Measurements from ENCODE around the gene NUDT22. TPM values are rescaled to one million over a fixed set of nuclear protein-coding genes. Genes with fewer than 3 reads are reported as not detected.
A peak's percentile ranks its signal among the peaks of the same experiment; 100 is the strongest.

The NUDT22 gene
- total RNA-seq, 2 donors from 2014 or later: 77.4 to 98.4 TPM

DNA sequence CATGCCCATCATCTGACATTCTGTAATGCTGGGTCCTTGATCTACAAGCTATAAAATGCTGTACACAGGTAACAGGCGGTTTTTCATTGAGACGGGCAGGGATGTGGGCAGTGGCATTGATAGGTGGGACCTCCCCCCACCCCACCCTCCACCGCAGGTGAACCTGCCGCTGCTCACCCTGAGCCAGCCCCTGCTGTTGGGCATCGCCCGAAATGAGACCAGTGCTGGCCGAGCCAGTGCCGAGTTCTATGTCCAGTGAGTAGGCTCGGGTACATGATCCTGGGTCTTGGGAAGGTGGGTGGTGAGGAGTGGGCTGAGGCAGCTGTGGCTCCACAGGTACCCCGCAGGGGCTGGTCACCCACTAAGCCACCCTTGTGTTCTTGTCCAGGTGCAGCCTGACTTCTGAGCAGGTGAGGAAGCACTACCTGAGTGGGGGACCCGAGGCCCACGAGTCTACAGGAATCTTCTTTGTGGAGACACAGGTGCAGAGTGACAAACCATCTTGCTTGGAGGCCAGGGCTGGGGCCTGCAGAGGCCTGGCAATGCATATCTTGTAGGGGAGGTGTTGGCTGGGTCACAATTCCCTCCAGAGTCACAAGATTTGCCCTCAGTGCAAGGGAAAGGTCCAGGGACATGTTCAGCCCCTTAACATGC is 3.1 kb downstream of the NUDT22 start:
- Mint-ChIP-seq H3K9me3 (no peaks in the 10 kb centered on the region), H3K36me3 (ENCODE audit: low read depth) (peaks cover 38% of the 10 kb centered on the region), H3K4me3 (peak overlapping the region; percentile 91), H3K4me1 (peaks cover 5% of the 10 kb centered on the region), H3K27ac (peak overlapping the region; percentile 46), H3K27me3 (no peaks in the 10 kb centered on the region)
- no peak for ATAC-seq (replicated peaks)

DNA sequence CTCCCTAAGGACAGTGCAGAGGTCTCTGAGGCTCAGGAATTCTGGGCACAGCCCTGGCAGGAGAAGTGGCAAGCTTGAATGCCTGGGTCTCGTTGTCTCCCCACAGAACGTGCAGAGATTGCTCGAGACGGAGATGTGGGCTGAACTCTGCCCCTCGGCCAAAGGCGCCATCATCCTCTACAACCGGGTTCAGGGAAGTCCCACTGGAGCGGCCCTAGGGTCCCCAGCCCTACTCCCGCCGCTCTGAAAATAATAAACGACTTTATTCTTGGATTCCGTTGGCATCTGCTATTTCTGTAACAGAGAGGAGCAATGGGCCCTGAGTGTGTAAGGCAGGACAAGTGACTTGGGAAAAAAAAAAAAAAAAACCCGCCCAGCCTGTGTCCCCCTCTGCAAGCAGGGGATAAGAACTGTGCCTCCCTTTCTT is 3.7 kb downstream of the NUDT22 start:
- ATAC-seq (replicated peaks): no peak
- H3K36me3 Mint-ChIP-seq (ENCODE audit: low read depth): peaks cover 38% of the 10 kb centered on the region
- H3K27ac Mint-ChIP-seq: peak overlapping the region; percentile 46
- peak overlapping the region; percentile 91 for H3K4me3 Mint-ChIP-seq
- H3K4me1 Mint-ChIP-seq: peaks cover 5% of the 10 kb centered on the region
- H3K27me3 Mint-ChIP-seq: no peaks in the 10 kb centered on the region
- no peaks in the 10 kb centered on the region for H3K9me3 Mint-ChIP-seq

DNA sequence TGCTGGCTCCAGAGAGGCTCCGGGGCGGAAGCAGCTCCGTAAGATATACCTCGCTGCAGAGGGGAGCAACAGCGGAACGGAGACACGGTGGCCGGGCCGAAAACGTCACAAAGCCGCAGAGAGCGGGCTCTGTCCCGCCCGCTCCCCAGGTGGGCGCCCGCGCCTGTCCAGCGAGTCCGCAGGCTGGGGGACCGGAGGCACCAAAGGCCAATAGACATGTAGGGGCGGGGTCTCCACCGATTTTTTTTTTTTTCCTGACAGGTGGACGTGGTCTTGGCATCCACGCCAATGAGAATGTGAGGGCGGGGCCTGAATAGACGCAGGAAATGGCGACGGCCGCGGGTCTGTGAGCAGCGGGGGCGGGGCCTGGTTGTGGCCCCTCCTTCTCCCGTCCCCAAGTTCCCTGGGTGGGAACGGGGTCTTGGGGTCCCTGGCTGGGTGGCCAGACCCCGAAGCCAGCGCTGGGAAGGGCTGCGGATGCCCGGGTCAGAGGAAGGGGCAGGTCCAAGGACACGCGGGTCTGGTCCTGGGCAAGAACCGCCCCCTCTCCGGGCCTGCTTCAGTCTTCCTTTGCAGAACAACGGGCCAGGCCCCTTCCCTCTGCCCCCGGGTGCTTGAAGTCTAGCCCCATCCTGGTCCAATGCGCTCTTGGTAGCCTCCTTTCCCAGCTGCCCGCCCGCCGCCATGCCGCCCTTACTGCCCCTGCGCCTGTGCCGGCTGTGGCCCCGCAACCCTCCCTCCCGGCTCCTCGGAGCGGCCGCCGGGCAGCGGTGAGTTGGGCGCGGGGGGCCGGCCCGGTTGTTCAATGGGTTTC is 4.3 kb downstream of the NUDT22 start, which contains the start of gene DNAJC4:
TSS of gene DNAJC4 (plus strand) at position 378 of the 814 bp plus-strand sequence. CDS start at position 685, 307 bp downstream.
- Mint-ChIP-seq H3K4me1 (peaks cover 8% of the 10 kb centered on the region), H3K27ac (peak within 1 kb of the TSS; percentile 46)

DNA sequence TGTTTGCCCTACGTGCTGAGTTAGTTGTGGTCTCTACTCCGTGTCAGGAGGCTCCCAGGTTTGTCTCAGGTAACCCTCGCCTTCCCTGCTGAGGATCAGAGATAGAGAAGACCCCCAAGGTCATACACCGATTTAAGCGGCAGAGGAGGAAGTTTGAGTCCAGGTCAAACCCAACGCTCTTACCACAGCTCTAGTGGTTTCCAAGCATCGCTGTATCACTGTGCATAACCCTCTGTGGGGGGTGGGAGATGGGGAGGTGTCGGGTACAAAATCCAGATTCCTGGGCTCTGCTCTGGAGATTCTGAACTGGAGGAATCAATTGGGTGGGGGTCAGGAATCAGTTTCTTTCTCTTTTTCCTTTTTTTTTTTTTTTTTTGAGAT is 4.9 kb downstream of the NUDT22 start:
- Mint-ChIP-seq H3K9me3 (no peaks in the 10 kb centered on the region), H3K4me1 (peaks cover 10% of the 10 kb centered on the region), H3K27ac (no peak overlapping the region), H3K36me3 (ENCODE audit: low read depth) (peaks cover 47% of the 10 kb centered on the region), H3K27me3 (no peaks in the 10 kb centered on the region), H3K4me3 (peak overlapping the region; percentile 91)
- no peak for ATAC-seq (replicated peaks)

More for the DNA sequence above, 4.3 kb downstream of the NUDT22 start, which contains the start of gene DNAJC4:
- peak; percentile 54 for ATAC-seq (replicated peaks)
- Mint-ChIP-seq H3K4me3 (peak within 1 kb of the TSS; percentile 91), H3K36me3 (ENCODE audit: low read depth) (peaks cover 43% of the 10 kb centered on the region), H3K9me3 (no peaks in the 10 kb centered on the region), H3K27me3 (no peaks in the 10 kb centered on the region)

DNA sequence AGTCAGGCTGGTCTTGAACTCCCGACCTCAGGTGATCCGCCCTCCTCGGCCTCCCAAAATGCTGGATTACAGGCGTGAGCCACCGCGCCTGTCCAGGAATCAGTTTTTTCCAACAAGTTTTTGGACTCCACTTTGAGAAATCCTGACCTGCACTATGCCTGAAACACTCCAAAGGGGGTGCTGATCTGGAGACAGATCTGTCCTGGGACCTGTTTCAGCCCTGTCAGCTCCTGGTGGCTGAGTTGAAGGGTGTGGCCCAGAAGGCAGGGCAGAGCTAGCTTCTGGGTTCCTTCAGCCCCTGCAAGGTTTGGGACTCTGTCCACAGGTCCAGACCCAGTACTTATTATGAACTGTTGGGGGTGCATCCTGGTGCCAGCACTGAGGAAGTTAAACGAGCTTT is 5.5 kb downstream of the NUDT22 start:
- Mint-ChIP-seq H3K4me1 (peaks cover 10% of the 10 kb centered on the region), H3K27ac (peak overlapping the region; percentile 63), H3K36me3 (ENCODE audit: low read depth) (peaks cover 44% of the 10 kb centered on the region), H3K27me3 (no peaks in the 10 kb centered on the region), H3K9me3 (no peaks in the 10 kb centered on the region), H3K4me3 (peak overlapping the region; percentile 91)
- no peak for ATAC-seq (replicated peaks)

DNA sequence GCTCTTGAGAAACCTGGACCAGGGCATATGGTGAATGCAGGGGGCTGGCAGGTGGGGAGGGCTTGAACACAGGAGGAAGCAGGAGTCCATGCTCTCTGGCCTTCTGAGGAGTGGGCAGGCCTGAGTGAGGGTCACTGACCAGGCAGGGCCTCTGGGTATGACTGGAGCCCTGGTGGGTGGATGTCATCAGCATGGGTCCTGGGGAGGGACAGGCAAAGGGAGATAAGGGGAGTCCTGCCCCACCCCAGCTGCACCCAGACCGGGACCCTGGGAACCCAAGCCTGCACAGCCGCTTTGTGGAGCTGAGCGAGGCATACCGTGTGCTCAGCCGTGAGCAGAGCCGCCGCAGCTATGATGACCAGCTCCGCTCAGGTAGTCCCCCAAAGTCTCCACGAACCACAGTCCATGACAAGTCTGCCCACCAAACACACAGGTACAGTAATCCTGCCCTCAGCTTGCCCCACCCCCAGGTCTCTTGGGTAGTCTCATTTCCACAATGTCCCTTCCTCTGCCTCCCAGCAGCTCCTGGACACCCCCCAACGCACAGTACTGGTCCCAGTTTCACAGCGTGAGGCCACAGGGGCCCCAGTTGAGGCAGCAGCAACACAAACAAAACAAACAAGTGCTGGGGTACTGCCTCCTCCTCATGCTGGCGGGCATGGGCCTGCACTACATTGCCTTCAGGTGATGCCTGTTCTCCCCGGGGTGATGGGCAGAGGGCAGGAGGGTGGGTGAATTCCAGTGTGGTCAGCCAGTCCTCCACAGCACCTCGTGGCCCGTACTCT is 6.3 kb downstream of the NUDT22 start:
- Mint-ChIP-seq H3K4me3 (peak overlapping the region; percentile 91), H3K27ac (peak overlapping the region; percentile 63), H3K27me3 (no peaks in the 10 kb centered on the region), H3K4me1 (peaks cover 14% of the 10 kb centered on the region), H3K9me3 (no peaks in the 10 kb centered on the region), H3K36me3 (ENCODE audit: low read depth) (peaks cover 46% of the 10 kb centered on the region)
- ATAC-seq (replicated peaks): no peak

DNA sequence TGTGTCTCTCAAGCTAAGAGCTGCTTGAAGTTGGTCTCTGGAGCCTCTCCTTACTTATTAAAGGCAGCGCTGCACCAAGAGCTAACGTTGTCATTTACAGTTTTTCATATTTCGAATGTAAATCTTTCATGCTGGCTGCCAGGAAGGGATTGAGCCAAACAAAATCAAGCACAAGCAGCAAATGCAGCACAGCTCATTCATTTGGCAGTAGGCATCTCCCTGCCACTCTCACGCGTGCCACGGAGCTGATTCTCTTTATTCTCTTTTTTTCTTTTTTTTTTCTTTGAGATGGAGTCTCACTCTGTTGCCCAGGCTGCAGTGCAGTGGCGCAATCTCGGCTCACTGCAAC is 6.9 kb downstream of the NUDT22 start:
- no peak for ATAC-seq (replicated peaks)
- H3K4me3 Mint-ChIP-seq: peak overlapping the region; percentile 91
- H3K4me1 Mint-ChIP-seq: peaks cover 18% of the 10 kb centered on the region
- no peak overlapping the region for H3K27ac Mint-ChIP-seq
- H3K27me3 Mint-ChIP-seq: no peaks in the 10 kb centered on the region
- H3K36me3 Mint-ChIP-seq (ENCODE audit: low read depth): peaks cover 46% of the 10 kb centered on the region
- H3K9me3 Mint-ChIP-seq: no peaks in the 10 kb centered on the region

DNA sequence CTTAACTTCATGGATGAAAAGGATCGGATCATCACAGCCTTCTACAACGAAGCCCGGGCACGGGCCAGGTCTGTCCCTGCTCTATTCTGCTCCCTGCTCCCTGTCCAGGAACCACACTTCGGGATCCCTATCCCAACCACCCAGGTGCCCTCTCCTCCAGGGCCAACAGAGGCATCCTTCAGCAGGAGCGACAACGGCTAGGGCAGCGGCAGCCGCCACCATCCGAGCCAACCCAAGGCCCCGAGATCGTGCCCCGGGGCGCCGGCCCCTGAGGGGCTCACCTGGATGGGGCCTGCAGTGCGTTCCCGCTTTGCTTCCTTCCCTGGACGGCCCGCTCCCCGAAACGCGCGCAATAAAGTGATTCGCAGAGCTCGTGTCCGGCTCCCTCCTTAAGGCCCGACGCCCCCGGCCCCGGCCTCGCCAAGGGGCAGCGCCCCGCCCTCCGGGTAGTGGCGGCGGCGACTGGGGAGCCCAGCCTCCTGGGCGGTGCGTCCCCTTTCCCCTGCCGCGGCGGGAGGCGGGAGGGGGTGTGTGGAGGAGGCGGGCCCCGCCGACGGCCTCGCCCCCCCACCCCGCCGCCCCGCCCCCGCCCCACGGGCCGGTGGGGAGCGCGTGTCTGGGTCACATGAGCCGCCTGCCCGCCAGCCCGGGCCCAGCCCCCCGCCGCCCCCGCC is 8.0 kb downstream of the NUDT22 start, which contains the start of gene VEGFB:
TSS of gene VEGFB (plus strand) at position 672 of the 674 bp plus-strand sequence. CDS start 250 bp downstream, outside the sequence.
- peak; percentile 55 for ATAC-seq (replicated peaks)
- peak within 1 kb of the TSS; percentile 87 for H3K27ac Mint-ChIP-seq
- peaks cover 18% of the 10 kb centered on the region for H3K4me1 Mint-ChIP-seq
- peak within 1 kb of the TSS; percentile 91 for H3K4me3 Mint-ChIP-seq
- no peaks in the 10 kb centered on the region for H3K9me3 Mint-ChIP-seq
- no peaks in the 10 kb centered on the region for H3K27me3 Mint-ChIP-seq
- H3K36me3 Mint-ChIP-seq (ENCODE audit: low read depth): peaks cover 41% of the 10 kb centered on the region

DNA sequence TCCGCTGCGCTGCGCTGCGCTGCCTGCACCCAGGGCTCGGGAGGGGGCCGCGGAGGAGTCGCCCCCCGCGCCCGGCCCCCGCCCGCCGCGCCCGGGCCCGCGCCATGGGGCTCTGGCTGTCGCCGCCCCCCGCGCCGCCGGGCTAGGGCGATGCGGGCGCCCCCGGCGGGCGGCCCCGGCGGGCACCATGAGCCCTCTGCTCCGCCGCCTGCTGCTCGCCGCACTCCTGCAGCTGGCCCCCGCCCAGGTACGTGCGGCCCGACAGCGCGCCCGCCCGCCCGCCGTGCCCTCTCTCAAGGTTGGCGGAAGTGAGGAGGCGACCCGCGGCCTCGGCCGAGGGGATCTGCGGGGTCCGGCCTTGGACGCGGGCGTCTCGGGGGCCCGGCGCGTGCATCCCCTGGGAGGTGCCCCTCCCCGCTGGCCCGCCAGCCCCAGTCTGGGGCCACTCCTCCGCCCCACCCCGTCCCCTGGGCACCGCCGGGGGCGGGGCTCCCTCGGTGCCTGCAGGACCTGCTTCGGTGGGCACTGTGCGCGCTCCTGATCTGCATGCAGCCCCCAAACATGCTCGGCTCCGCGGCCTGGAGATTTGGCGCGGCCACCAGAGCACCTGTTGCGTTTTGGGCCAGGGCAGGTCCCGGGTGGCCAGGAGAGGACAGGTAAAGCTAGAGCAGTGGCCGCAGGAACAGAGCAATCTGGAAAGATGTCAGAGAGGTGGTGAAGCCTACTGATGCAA is 8.7 kb downstream of the NUDT22 start:
- peak; percentile 51 for ATAC-seq (replicated peaks)
- H3K36me3 Mint-ChIP-seq (ENCODE audit: low read depth): peaks cover 36% of the 10 kb centered on the region
- H3K9me3 Mint-ChIP-seq: no peaks in the 10 kb centered on the region
- H3K4me1 Mint-ChIP-seq: peaks cover 18% of the 10 kb centered on the region
- H3K27ac Mint-ChIP-seq: peak overlapping the region; percentile 87
- H3K27me3 Mint-ChIP-seq: no peaks in the 10 kb centered on the region
- peak overlapping the region; percentile 87 for H3K4me3 Mint-ChIP-seq

DNA sequence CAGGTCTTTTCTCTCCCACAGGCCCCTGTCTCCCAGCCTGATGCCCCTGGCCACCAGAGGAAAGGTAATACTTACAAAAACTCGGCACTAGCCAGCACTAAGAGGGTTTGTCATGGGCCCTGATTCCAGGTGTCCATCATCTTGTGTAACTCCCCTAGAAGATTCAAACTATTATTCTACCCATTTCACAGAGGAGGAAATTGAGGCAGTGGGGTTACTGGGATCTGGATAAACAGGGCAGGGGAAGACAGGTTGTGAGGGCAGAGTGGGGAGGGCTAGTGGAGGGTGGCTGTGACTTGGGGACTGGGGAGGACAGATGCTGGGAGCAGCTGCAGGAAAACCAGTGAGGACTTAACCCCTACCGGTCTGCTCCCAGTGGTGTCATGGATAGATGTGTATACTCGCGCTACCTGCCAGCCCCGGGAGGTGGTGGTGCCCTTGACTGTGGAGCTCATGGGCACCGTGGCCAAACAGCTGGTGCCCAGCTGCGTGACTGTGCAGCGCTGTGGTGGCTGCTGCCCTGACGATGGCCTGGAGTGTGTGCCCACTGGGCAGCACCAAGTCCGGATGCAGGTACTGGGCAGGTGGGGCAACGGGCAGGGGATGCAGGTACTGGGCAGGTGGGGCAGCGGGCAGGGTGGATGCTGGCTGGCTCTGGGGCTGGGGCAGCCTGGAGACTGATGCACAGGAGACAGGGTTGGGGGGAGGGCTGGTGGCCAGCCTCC is 9.5 kb downstream of the NUDT22 start:
- H3K36me3 Mint-ChIP-seq (ENCODE audit: low read depth): peaks cover 40% of the 10 kb centered on the region
- no peaks in the 10 kb centered on the region for H3K27me3 Mint-ChIP-seq
- peak overlapping the region; percentile 87 for H3K4me3 Mint-ChIP-seq
- no peaks in the 10 kb centered on the region for H3K9me3 Mint-ChIP-seq
- H3K27ac Mint-ChIP-seq: peak overlapping the region; percentile 87
- peaks cover 23% of the 10 kb centered on the region for H3K4me1 Mint-ChIP-seq
- ATAC-seq (replicated peaks): no peak

DNA sequence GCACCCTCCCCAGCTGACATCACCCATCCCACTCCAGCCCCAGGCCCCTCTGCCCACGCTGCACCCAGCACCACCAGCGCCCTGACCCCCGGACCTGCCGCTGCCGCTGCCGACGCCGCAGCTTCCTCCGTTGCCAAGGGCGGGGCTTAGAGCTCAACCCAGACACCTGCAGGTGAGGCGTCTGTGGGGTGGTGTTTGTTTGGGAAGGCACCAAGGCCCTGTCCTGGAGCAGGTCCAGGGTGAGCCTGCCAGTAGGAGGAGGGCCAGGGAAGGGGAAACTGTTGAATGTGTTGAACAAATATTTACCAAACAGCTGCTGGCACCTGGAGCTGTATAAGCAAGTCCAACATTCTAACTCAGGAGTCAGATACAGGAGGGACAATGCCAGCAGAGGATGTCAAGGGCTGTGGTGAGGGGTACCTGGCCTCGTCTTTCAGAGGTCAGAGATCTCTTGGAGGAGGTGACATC is 11.4 kb downstream of the NUDT22 start:
- Mint-ChIP-seq H3K36me3 (ENCODE audit: low read depth) (peaks cover 58% of the 10 kb centered on the region), H3K9me3 (no peaks in the 10 kb centered on the region), H3K27me3 (no peaks in the 10 kb centered on the region), H3K4me3 (peak overlapping the region; percentile 22), H3K4me1 (peaks cover 18% of the 10 kb centered on the region), H3K27ac (peak overlapping the region; percentile 87)
- ATAC-seq (replicated peaks): no peak

DNA sequence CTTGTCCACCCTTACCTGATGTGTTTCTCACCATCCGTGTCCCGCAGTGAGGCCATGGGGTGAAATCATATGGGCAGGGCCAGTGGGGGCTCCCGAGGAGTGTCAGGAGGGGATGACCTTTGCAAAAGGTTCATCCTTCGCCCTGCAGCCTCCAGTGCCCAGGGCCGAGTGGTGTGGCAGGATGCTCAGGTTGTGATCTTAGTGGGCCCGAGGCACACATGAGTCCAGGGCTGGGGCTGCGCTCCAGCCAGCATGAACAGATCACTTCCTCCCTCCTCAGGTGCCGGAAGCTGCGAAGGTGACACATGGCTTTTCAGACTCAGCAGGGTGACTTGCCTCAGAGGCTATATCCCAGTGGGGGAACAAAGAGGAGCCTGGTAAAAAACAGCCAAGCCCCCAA is 12.0 kb downstream of the NUDT22 start:
- no peak for ATAC-seq (replicated peaks)
- Mint-ChIP-seq H3K27me3 (no peaks in the 10 kb centered on the region), H3K4me3 (peak overlapping the region; percentile 22), H3K9me3 (no peaks in the 10 kb centered on the region), H3K36me3 (ENCODE audit: low read depth) (peaks cover 64% of the 10 kb centered on the region), H3K27ac (peak overlapping the region; percentile 87), H3K4me1 (peaks cover 18% of the 10 kb centered on the region)

DNA sequence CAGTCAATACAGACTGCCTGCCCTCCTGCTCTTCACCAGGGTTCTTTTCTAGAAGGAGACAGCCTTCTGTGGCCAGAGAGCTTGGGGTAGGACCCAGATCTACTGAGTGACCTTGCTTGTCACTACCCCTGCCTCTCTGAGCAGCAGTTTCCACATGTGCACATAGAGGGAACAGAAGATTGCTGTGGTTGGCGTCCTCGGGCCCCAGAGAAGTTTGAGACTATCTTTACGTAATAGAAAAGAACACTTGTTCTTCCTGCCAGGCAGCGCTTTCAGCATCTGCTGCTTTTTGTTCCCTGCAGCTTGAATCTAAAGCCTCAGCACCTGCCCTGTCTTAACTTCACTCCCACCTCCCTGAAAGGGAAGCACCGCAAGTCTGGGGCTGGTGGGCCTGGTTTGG is 12.9 kb downstream of the NUDT22 start:
- peaks cover 18% of the 10 kb centered on the region for H3K4me1 Mint-ChIP-seq
- no peak overlapping the region for H3K4me3 Mint-ChIP-seq

More for the DNA sequence above, 12.9 kb downstream of the NUDT22 start:
- no peak overlapping the region for H3K27ac Mint-ChIP-seq
- ATAC-seq (replicated peaks): no peak
- H3K27me3 Mint-ChIP-seq: no peaks in the 10 kb centered on the region
- H3K9me3 Mint-ChIP-seq: no peaks in the 10 kb centered on the region
- H3K36me3 Mint-ChIP-seq (ENCODE audit: low read depth): peaks cover 73% of the 10 kb centered on the region

Data from activated T-helper 17 cell treated with anti-CD3 and anti-CD28 coated beads, Interleukin-2, amount 50 U/mL, for 72 hours (primary cell).